Vagina (tissue), 2 donors: ENCODE measurements around the gene KIF5A. TPM values are rescaled to one million over a fixed set of nuclear protein-coding genes. Genes with fewer than 3 reads are reported as not detected.

Experiments
- microRNA counts, 2 donors: library from miRNA; unstranded; fragments of <30 nt; microRNA quantifications; one replicate each; lab custom pipeline; 2016 to 2017
- microRNA-seq: library from miRNA; unstranded; fragments of <30 nt; microRNA quantifications from one replicate; pipeline ENCODE4, GENCODE V29; 2017; ENCODE audit warnings: borderline number of aligned reads, borderline replicate concordance
- small RNA-seq: library from RNA; depleted of rRNA; stranded (forward); fragments of <200 nt; gene quantifications from one replicate; pipeline ENCODE3, GENCODE V24; 2016
- total RNA-seq: library from RNA; depleted of rRNA; stranded (reverse); fragments of >200 nt; gene quantifications from one replicate; pipeline ENCODE4 v1.2.3, GENCODE V29; 2016

KIF5A gene
- total RNA-seq, 1 donor from 2014 or later, result 4.4 TPM

MicroRNAs within 50 kb of the gene (microRNA counts, 767-probe panel; counts per million panel counts)
- microRNA hsa-miR-616-3p (lab: Ali Mortazavi, UCI), result 238 to 261 counts per million in 2 donors

Small RNA genes within 50 kb of the gene (microRNA-seq; reads per million reads assigned to microRNA genes)
- gene MIR616 (not detected), gene MIR6758 (not detected)

Small RNA genes within 50 kb of the gene (small RNA-seq; reads per million reads assigned to genes)
- gene MIR616, result not detected

Other genes starting within 250 kb of the KIF5A start
- 44.2 TPM for gene R3HDM2, start 119.0 kb upstream of the KIF5A start, total RNA-seq
- gene INHBC, start 115.3 kb upstream of the KIF5A start, total RNA-seq, result not detected
- gene INHBE, start 94.7 kb upstream of the KIF5A start, total RNA-seq, result not detected
- 0.25 TPM for gene GLI1, start 90.3 kb upstream of the KIF5A start, total RNA-seq
- 28.7 TPM for gene ARHGAP9, start 70.2 kb upstream of the KIF5A start, total RNA-seq
- gene MARS1, start 62.0 kb upstream of the KIF5A start, total RNA-seq, result 71.2 TPM
- gene DDIT3, start 29.5 kb upstream of the KIF5A start, total RNA-seq, result 25.0 TPM
- gene MBD6, start 27.2 kb upstream of the KIF5A start, total RNA-seq, result 26.8 TPM
- 131 TPM for gene DCTN2, start 2.9 kb upstream of the KIF5A start, total RNA-seq
- gene PIP4K2C, start 41.1 kb downstream of the KIF5A start, total RNA-seq, result 16.7 TPM
- gene DTX3, start 54.8 kb downstream of the KIF5A start, total RNA-seq, result 22.1 TPM
- 28.7 TPM for gene ARHGEF25, start 61.4 kb downstream of the KIF5A start, total RNA-seq
- gene B4GALNT1, start 83.2 kb downstream of the KIF5A start, total RNA-seq, result 7.6 TPM
- gene OS9, start 144.1 kb downstream of the KIF5A start, total RNA-seq, result 105 TPM
- gene AGAP2, start 188.7 kb downstream of the KIF5A start, total RNA-seq, result 1.5 TPM
- gene TSPAN31, start 195.0 kb downstream of the KIF5A start, total RNA-seq, result 67.0 TPM
- 102 TPM for gene CDK4, start 202.3 kb downstream of the KIF5A start, total RNA-seq
- gene MARCHF9, start 205.1 kb downstream of the KIF5A start, total RNA-seq, result 8.3 TPM
- 1.7 TPM for gene CYP27B1, start 217.0 kb downstream of the KIF5A start, total RNA-seq
- 10.8 TPM for gene METTL1, start 222.1 kb downstream of the KIF5A start, total RNA-seq
- 9.3 TPM for gene EEF1AKMT3, start 222.6 kb downstream of the KIF5A start, total RNA-seq
- gene TSFM, start 232.7 kb downstream of the KIF5A start, total RNA-seq, result 17.9 TPM